GM19035 (cell line): ENCODE measurements around the gene DNAJC15.

Experiments used
- ATAC-seq: cut with Tn5 transposase; IDR thresholded peaks from one replicate; pipeline ENCODE4 v1.9.1; 2021; ENCODE audit not compliant: unreplicated experiment

DNAJC15 gene

GRCh38 chr13:43080199-43080598 lies 56.8 kb downstream of the DNAJC15 start:
- ATAC-seq = no peak

- ATAC-seq = no peak
Observed at GRCh38 chr13:43081866-43082265, 58.5 kb downstream of the DNAJC15 start.

GRCh38 chr13:43083750-43084149 lies 60.4 kb downstream of the DNAJC15 start:
- no peak for ATAC-seq

GRCh38 chr13:43085545-43085944 lies 62.2 kb downstream of the DNAJC15 start:
- ATAC-seq = no peak

GRCh38 chr13:43086181-43086580 lies 62.8 kb downstream of the DNAJC15 start:
- ATAC-seq = no peak

- peak; percentile 58 for ATAC-seq
Observed at GRCh38 chr13:43088093-43088511, 64.7 kb downstream of the DNAJC15 start.

GRCh38 chr13:43089912-43090498 lies 66.6 kb downstream of the DNAJC15 start:
- no peak for ATAC-seq

- ATAC-seq = peak; percentile 93
Observed at GRCh38 chr13:43094901-43095300, 71.5 kb downstream of the DNAJC15 start.

- no peak for ATAC-seq
Observed at GRCh38 chr13:43095771-43096719, 72.7 kb downstream of the DNAJC15 start.

- no peak for ATAC-seq
Observed at GRCh38 chr13:43100667-43101066, 77.3 kb downstream of the DNAJC15 start.

- ATAC-seq = no peak
Observed at GRCh38 chr13:43102304-43102703, 78.9 kb downstream of the DNAJC15 start.

GRCh38 chr13:43107780-43108179 lies 84.4 kb downstream of the DNAJC15 start:
- no peak for ATAC-seq

- no peak for ATAC-seq
Observed at GRCh38 chr13:43110036-43110435, 86.7 kb downstream of the DNAJC15 start.

GRCh38 chr13:43110658-43111057 lies 87.3 kb downstream of the DNAJC15 start:
- ATAC-seq = no peak

- ATAC-seq = no peak
Observed at GRCh38 chr13:43111559-43112400, 88.4 kb downstream of the DNAJC15 start.

GRCh38 chr13:43113603-43114002 lies 90.2 kb downstream of the DNAJC15 start:
- no peak for ATAC-seq

GRCh38 chr13:43114504-43114903 lies 91.1 kb downstream of the DNAJC15 start:
- ATAC-seq = no peak

- no peak for ATAC-seq
Observed at GRCh38 chr13:43115141-43115540, 91.8 kb downstream of the DNAJC15 start.

GRCh38 chr13:43116242-43116641 lies 92.9 kb downstream of the DNAJC15 start:
- ATAC-seq = no peak

GRCh38 chr13:43118521-43118920 lies 95.1 kb downstream of the DNAJC15 start:
- no peak for ATAC-seq

GRCh38 chr13:43119206-43119605 lies 95.8 kb downstream of the DNAJC15 start:
- no peak for ATAC-seq
